CD4-positive, alpha-beta memory T cell (primary cell): ENCODE data around the gene QRICH2. TPM values are rescaled to one million over a fixed set of nuclear protein-coding genes. Genes with fewer than 3 reads are reported as not detected.
"Not testable (repeated sequence)": the region's sequence is repeated elsewhere in the genome, so short reads cannot be mapped to it uniquely, and the experiment has no call there.

ENCODE experiments used
- CTCF ChIA-PET: fragments of 350-600 bp; sonication (Branson Sonifier 250); formaldehyde crosslinking; loops from one replicate; lab custom pipeline; 2021; ENCODE audit warnings: inconsistent platforms; ENCODE audit not compliant: partially characterized antibody; lab: Charles Lee
- POLR2A ChIA-PET: fragments of 350-600 bp; sonication (Branson Sonifier 250); formaldehyde crosslinking; loops from one replicate; lab custom pipeline; 2021; ENCODE audit not compliant: partially characterized antibody; lab: Charles Lee
- DNase-seq, 5 donors: peaks; one replicate each; pipeline versions ENCODE4 v3.0.0 to v3.0.0-alpha.2; 2020 to 2022; ENCODE audit warnings: mixed read lengths in 1 of 5
- H3K27ac ChIP-seq: one replicate; pipeline ENCODE4 v1.7.0; 2013; ENCODE audit warnings: low read depth, low read length
- H3K27me3 ChIP-seq: 2 replicates; pipeline ENCODE4 v1.7.0; 2013; ENCODE audit warnings: mild to moderate bottlenecking, low read length, moderate library complexity; ENCODE audit not compliant: insufficient read depth
- H3K36me3 ChIP-seq: 2 replicates; pipeline ENCODE4 v1.7.0; 2013; ENCODE audit warnings: mild to moderate bottlenecking, low read length, moderate library complexity; ENCODE audit not compliant: insufficient read depth
- H3K4me1 ChIP-seq: 2 replicates; pipeline ENCODE4 v1.7.0; 2013; ENCODE audit warnings: mild to moderate bottlenecking, low read length, moderate library complexity; ENCODE audit not compliant: insufficient read depth
- H3K4me3 ChIP-seq, 2 donors: one replicate each; pipeline ENCODE4 v1.7.0; 2013; ENCODE audit warnings: low read length in 2 of 2, mild to moderate bottlenecking in 1 of 2
- H3K9me3 ChIP-seq, 2 donors: one replicate each; pipeline ENCODE4 v1.7.0; 2013; ENCODE audit warnings: low read length in 2 of 2, control low read depth in 1 of 2; ENCODE audit not compliant: control insufficient read depth in 1 of 2
- H3K27ac Mint-ChIP-seq, 7 donors: one replicate each; pipeline ENCODE4 v1.8.0; 2020 to 2021; ENCODE audit warnings: mixed read lengths in 7 of 7, mild to moderate bottlenecking in 6 of 7, inconsistent platforms in 3 of 7, moderate library complexity in 3 of 7
- H3K27me3 Mint-ChIP-seq, 2 donors: one replicate each; pipeline ENCODE4 v1.8.0; 2020 to 2021; ENCODE audit warnings: mixed read lengths in 2 of 2
- H3K36me3 Mint-ChIP-seq, 2 donors: one replicate each; pipeline ENCODE4 v1.8.0; 2020 to 2021; ENCODE audit warnings: mixed read lengths in 2 of 2, inconsistent platforms in 1 of 2, mild to moderate bottlenecking in 1 of 2
- H3K4me1 Mint-ChIP-seq, 4 donors: one replicate each; pipeline ENCODE4 v1.8.0; 2020 to 2021; ENCODE audit warnings: mixed read lengths in 4 of 4, mild to moderate bottlenecking in 1 of 4
- H3K4me3 Mint-ChIP-seq, 8 donors: one replicate each; pipeline ENCODE4 v1.8.0; 2020 to 2021; ENCODE audit warnings: mixed read lengths in 8 of 8, mild to moderate bottlenecking in 7 of 8, moderate library complexity in 6 of 8, inconsistent platforms in 3 of 8
- H3K9me3 Mint-ChIP-seq, 8 donors: one replicate each; pipeline ENCODE4 v1.8.0; 2020 to 2021; ENCODE audit warnings: mixed read lengths in 8 of 8, mild to moderate bottlenecking in 5 of 8, inconsistent platforms in 3 of 8, moderate library complexity in 1 of 8
- intact Hi-C: fragments of 100-400 bp; cut with micrococcal nuclease; formaldehyde crosslinking; loops from one replicate; pipeline ENCODE4 v1.15.1; 2023
- polyA plus RNA-seq, 2 donors: library from polyadenylated mRNA; unstranded; fragments of 300-500 nt; fragmentation: Illumina TruSeq; gene quantifications; one replicate each; pipeline ENCODE4 v1.2.3, GENCODE V29; 2021
- total RNA-seq, 2 experiments: library from RNA; stranded (reverse); gene quantifications; one replicate each; pipeline ENCODE4 v1.2.3, GENCODE V29; 2021

Gene QRICH2
- total and polyA plus RNA-seq, 4 experiments from 2014 or later = 0.21 to 5.5 (median 2.9) TPM

DNA sequence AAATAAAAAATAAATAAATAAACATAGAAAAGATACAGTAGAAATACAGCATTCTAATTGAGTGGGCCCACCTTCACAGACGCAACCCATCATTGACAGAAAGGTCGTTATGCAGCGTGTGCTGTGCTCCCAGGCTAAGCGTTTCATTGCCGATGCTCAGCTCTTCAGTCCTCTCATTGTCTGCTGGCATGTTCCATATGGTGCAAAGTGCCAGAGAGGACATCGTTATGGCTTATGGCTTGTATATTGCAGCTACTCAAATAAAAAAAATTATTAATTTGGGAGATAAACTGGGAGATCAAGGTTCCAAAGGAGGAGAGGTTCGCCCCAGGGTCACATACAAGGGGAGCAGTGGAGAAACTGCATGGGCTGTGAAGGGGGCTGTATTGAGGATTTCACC lies 54.2 kb downstream of the QRICH2 start:
- H3K27ac Mint-ChIP-seq = peak overlapping the region; percentile 16 to 88 (median 77)
- peak overlapping the region in 1 of 8 donors; percentile 50 for H3K4me3 Mint-ChIP-seq
- no peaks in the 10 kb centered on the region for H3K36me3 Mint-ChIP-seq
- intact Hi-C loops = no loop called here
- peaks cover 26 to 59% (median 45%) of the 10 kb centered on the region in 4 donors for H3K4me1 Mint-ChIP-seq
- H3K27me3 Mint-ChIP-seq = no peaks in the 10 kb centered on the region
- H3K9me3 ChIP-seq = no peaks in the 10 kb centered on the region
- H3K36me3 ChIP-seq = no peaks in the 10 kb centered on the region
- peaks cover 57% of the 10 kb centered on the region for H3K4me1 ChIP-seq
- ChIA-PET CTCF (interaction anchor here (1.1 to 4.9 kb wide), 6 partner anchors 9 to 74 kb away, joined by 3 to 27 read pairs (median 6); partner anchors contain the start of gene UBALD2), POLR2A (interaction anchor here (1.1 to 19.8 kb wide), 2 partner anchors 14 to 150 kb away, joined by 3 to 620 read pairs; partner anchors contain the start of genes EXOC7 and UBALD2)
- no peak overlapping the region for H3K4me3 ChIP-seq
- no peaks in the 10 kb centered on the region for H3K27me3 ChIP-seq
- DNase-seq = no peak
- no peak overlapping the region for H3K27ac ChIP-seq
- H3K9me3 Mint-ChIP-seq = peaks cover 0 to 4% (median under 1%) of the 10 kb centered on the region in 8 donors

DNA sequence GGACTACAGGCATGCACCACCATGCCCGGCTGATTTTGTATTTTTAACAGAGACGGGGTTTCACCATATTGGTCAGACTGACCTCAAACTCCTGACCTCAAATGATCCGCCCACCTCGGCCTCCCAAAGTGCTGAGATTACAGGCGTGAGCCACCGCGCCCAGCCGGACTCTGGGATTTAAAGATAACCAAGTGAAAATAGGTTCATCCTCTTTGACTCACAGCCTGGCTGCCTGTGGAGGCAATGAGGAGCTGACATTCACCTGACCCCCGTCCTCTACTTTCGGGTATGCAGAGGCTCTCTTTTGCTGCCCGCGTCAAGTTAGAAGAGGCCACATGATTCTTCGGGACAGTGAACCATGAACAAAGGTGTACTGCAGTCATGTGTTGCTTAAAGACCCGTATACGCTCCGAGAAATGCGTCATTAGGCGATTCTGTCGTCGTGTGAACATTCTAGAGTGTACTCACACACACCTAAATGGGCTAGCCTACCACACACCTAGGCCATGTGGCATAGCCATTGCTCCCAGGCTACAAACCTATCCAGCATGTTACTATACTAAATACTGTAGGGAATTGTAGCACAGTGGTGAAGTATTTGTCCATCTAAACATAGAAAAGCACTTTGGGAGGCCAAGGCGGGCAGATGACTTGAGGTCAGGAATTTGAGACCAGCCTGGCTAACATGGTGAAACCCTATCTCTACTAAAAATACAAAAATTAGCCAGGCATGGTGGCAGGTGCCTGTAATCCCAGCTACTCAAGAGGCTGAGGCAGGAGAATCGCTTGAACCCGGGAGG lies 54.9 kb downstream of the QRICH2 start:
- DNase-seq, H3K27me3 ChIP-seq, H3K9me3 Mint-ChIP-seq, H3K36me3 Mint-ChIP-seq, H3K27me3 Mint-ChIP-seq, H3K36me3 ChIP-seq, H3K9me3 ChIP-seq, intact Hi-C loops: not testable (repeated sequence)
- POLR2A ChIA-PET = interaction anchor here (1.1 to 19.8 kb wide), 5 partner anchors 14 to 150 kb away, joined by 3 to 620 read pairs (median 5); partner anchors contain the start of genes EXOC7 and UBALD2
- H3K27ac Mint-ChIP-seq = peak overlapping the region; percentile 82 to 97 (median 96)
- peak overlapping the region in 1 of 2 donors; percentile 3 for H3K4me3 ChIP-seq
- CTCF ChIA-PET = interaction anchor here (1.4 to 4.9 kb wide), 5 partner anchors 10 to 74 kb away, joined by 3 to 27 read pairs (median 6); partner anchors contain the start of gene UBALD2
- H3K4me3 Mint-ChIP-seq = peak overlapping the region; percentile 69 to 89 (median 81)
- H3K27ac ChIP-seq = peak overlapping the region; percentile 51
- H3K4me1 Mint-ChIP-seq = peaks cover 29 to 64% (median 49%) of the 10 kb centered on the region in 4 donors
- H3K4me1 ChIP-seq = peaks cover 61% of the 10 kb centered on the region

- Histone ChIP-seq H3K36me3 (no peaks in the 10 kb centered on the region), H3K27me3 (no peaks in the 10 kb centered on the region), H3K27ac (peak overlapping the region; percentile 51), H3K4me1 (peaks cover 68% of the 10 kb centered on the region), H3K9me3 (no peaks in the 10 kb centered on the region), H3K4me3 (peak overlapping the region; percentile 3 to 5)
- Mint-ChIP-seq H3K4me3 (peak overlapping the region; percentile 69 to 89 (median 81)), H3K36me3 (no peaks in the 10 kb centered on the region), H3K9me3 (peaks cover 0 to 4% (median under 1%) of the 10 kb centered on the region in 8 donors), H3K27me3 (no peaks in the 10 kb centered on the region), H3K4me1 (peaks cover 31 to 71% (median 53%) of the 10 kb centered on the region in 4 donors), H3K27ac (peak overlapping the region; percentile 82 to 97 (median 96))
- intact Hi-C loops = no loop called here
- ChIA-PET POLR2A (interaction anchor here (0.6 to 19.8 kb wide), 17 partner anchors 9 to 149 kb away, joined by 3 to 620 read pairs (median 5); partner anchors contain the start of genes EXOC7, RNF157 and UBALD2), CTCF (interaction anchor here (0.6 to 4.9 kb wide), 7 partner anchors 11 to 71 kb away, joined by 3 to 27 read pairs (median 5); partner anchors contain the start of gene UBALD2)
- DNase-seq = peak in 3 of 5 donors; percentile 55 to 57 (median 55)
These were observed 55.8 kb downstream of the QRICH2 start for GRCh38 chr17:76252040-76252954.

- peak overlapping the region; percentile 82 to 97 (median 96) for H3K27ac Mint-ChIP-seq
- peak overlapping the region in 7 of 8 donors; percentile 69 to 89 (median 84) for H3K4me3 Mint-ChIP-seq
- no peaks in the 10 kb centered on the region for H3K36me3 Mint-ChIP-seq
- peak overlapping the region; percentile 3 to 5 for H3K4me3 ChIP-seq
- H3K27ac ChIP-seq = peak overlapping the region; percentile 51
- H3K27me3 Mint-ChIP-seq = no peaks in the 10 kb centered on the region
- intact Hi-C loops = no loop called here
- CTCF ChIA-PET = interaction anchor here (0.6 to 4.9 kb wide), 8 partner anchors 12 to 71 kb away, joined by 3 to 27 read pairs (median 3); partner anchors contain the start of gene UBALD2
- H3K9me3 Mint-ChIP-seq = peaks cover 0 to 2% (median 0%) of the 10 kb centered on the region in 8 donors
- peaks cover 71% of the 10 kb centered on the region for H3K4me1 ChIP-seq
- no peaks in the 10 kb centered on the region for H3K9me3 ChIP-seq
- no peak for DNase-seq
- POLR2A ChIA-PET = interaction anchor here (0.6 to 19.8 kb wide), 18 partner anchors 8 to 148 kb away, joined by 3 to 620 read pairs (median 5); partner anchors contain the start of genes EXOC7, RNF157 and UBALD2
- no peaks in the 10 kb centered on the region for H3K36me3 ChIP-seq
- H3K27me3 ChIP-seq = no peaks in the 10 kb centered on the region
- peaks cover 31 to 73% (median 53%) of the 10 kb centered on the region in 4 donors for H3K4me1 Mint-ChIP-seq
These were observed 56.5 kb downstream of the QRICH2 start for GRCh38 chr17:76251478-76252039.

DNA sequence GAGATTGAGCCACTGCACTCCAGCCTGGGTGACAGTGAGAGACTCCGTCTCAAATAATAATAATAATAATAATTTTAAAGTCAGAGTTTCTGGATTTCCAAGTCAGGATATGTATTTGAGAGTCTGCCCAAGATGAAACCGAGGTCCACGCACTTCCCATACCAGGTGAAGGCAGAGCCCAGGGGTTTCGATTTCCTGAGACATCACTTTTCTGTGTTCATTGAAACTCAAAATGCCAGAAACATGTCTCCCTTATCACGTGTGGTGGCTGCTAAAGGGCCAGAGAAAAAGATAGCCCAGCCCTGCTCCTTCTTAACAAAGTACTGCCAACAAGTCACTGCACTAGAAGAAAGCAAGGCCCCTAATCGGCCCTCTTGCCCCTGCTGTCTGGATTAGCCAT lies 57.9 kb downstream of the QRICH2 start:
- intact Hi-C loops = no loop called here
- POLR2A ChIA-PET = interaction anchor here (1.4 to 19.8 kb wide), 4 partner anchors 9 to 71 kb away, joined by 4 to 620 read pairs (median 13); partner anchors contain the start of genes RNF157 and UBALD2
- H3K9me3 Mint-ChIP-seq = no peaks in the 10 kb centered on the region
- Histone ChIP-seq H3K9me3 (no peaks in the 10 kb centered on the region), H3K27me3 (no peaks in the 10 kb centered on the region), H3K4me1 (peaks cover 71% of the 10 kb centered on the region), H3K4me3 (no peak overlapping the region), H3K36me3 (no peaks in the 10 kb centered on the region), H3K27ac (no peak overlapping the region)
- DNase-seq = no peak
- CTCF ChIA-PET = interaction anchor here (1.1 to 1.5 kb wide), 2 partner anchors 29 to 59 kb away, joined by 3 read pairs; no protein-coding TSS in a partner anchor
- peak overlapping the region in 1 of 8 donors; percentile 22 for H3K4me3 Mint-ChIP-seq
- H3K27me3 Mint-ChIP-seq = no peaks in the 10 kb centered on the region
- peak overlapping the region in 1 of 7 donors; percentile 66 for H3K27ac Mint-ChIP-seq
- peaks cover 33 to 71% (median 52%) of the 10 kb centered on the region in 4 donors for H3K4me1 Mint-ChIP-seq
- H3K36me3 Mint-ChIP-seq = no peaks in the 10 kb centered on the region
